Nephron progenitor cell (in vitro differentiated cells): ENCODE data around the gene WNT2.

Experiments
- DNase-seq: peaks from one replicate; pipeline ENCODE4 v3.0.0; 2021
- H3K27ac Mint-ChIP-seq: 2 replicates; pipeline ENCODE4 v1.8.0; 2021; ENCODE audit warnings: mild to moderate bottlenecking, moderate library complexity, mixed read lengths
- H3K27me3 Mint-ChIP-seq: 2 replicates; pipeline ENCODE4 v1.8.0; 2021; ENCODE audit warnings: mild to moderate bottlenecking, low read depth, mixed read lengths; ENCODE audit not compliant: poor library complexity
- H3K36me3 Mint-ChIP-seq: 2 replicates; pipeline ENCODE4 v1.8.0; 2021; ENCODE audit warnings: low read depth, mixed read lengths
- H3K4me1 Mint-ChIP-seq: 2 replicates; pipeline ENCODE4 v1.8.0; 2021; ENCODE audit warnings: mixed read lengths
- H3K4me3 Mint-ChIP-seq: 2 replicates; pipeline ENCODE4 v1.8.0; 2021; ENCODE audit warnings: mild to moderate bottlenecking, moderate library complexity, mixed read lengths
- H3K9me3 Mint-ChIP-seq: 2 replicates; pipeline ENCODE4 v1.8.0; 2021; ENCODE audit warnings: mild to moderate bottlenecking, moderate library complexity, mixed read lengths
- CTCF ChIP-seq: fragments of 200-600 bp; sonication (generic); IDR thresholded peaks from 2 replicates; pipeline ENCODE4 v1.5.0; 2021; ENCODE audit warnings: antibody characterized with exemption

The WNT2 gene

DNA sequence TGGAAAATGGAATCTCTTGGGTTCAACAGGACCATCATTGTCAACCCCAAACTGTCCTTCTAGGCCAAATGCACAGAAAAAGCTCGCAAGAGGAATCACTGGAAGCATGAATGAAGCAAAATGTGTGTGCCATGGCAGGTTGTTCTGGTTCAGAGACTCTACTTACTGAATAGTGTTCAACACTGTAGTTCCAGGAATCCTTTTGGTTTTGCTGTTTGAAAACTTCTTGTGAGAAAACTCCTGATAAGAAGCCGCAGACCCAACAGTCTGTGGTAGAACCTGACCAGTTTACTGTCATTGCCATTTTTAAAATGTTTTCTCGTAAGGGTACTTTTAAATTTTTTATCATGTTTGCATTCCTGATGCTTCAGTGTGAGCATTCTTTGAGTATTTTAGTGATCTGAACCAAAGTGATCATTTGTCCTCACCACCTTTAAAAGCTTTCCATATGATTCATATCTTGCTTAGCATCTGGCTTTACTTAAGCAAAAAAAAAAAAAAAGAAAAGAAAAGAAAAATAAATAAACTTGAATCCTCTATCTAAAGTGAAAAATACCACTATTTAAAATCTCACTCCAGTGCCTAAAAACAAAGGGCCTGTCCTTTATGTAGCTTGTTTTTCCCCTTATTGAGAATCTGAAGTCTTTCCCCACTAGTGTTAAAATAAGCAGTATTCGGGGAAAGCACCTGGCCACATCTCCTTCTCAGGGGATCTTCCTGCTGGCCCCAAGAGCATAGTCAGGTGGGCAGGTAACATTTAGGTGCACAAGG lies 92.4 kb downstream of the WNT2 start:
- DNase-seq: no peak
- peaks cover 7% of the 10 kb centered on the region for H3K36me3 Mint-ChIP-seq
- peaks cover 12% of the 10 kb centered on the region for H3K9me3 Mint-ChIP-seq
- H3K4me1 Mint-ChIP-seq: peaks cover 7% of the 10 kb centered on the region
- H3K27ac Mint-ChIP-seq: no peak overlapping the region
- H3K4me3 Mint-ChIP-seq: no peak overlapping the region
- TF ChIP-seq CTCF: no peak
- no peaks in the 10 kb centered on the region for H3K27me3 Mint-ChIP-seq

DNA sequence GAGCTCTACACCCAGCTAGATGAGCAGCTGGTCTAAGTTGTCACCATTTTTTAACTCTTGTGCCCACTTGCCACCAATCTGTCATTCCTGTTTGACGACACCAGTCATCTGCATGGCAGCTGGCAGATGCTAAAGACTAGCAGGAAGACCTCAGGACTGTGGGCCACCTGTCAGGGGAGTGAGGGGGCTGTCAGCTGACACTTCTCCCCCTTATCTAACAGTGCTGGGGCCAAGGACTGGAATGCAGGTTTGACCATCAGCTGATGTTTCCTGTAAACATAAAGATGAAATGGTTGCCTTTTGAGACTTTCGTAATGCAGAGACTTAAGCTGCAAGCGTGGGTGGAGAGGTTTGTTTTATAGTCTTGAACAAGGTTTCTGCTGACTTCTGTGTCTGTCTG lies 93.5 kb downstream of the WNT2 start:
- no peak for DNase-seq
- TF ChIP-seq CTCF: no peak
- Mint-ChIP-seq H3K27me3 (no peaks in the 10 kb centered on the region), H3K4me3 (no peak overlapping the region), H3K36me3 (peaks cover 7% of the 10 kb centered on the region), H3K4me1 (peaks cover 8% of the 10 kb centered on the region), H3K9me3 (peaks cover 3% of the 10 kb centered on the region), H3K27ac (no peak overlapping the region)

- no peak for TF ChIP-seq CTCF
- Mint-ChIP-seq H3K27me3 (no peaks in the 10 kb centered on the region), H3K4me1 (peaks cover 8% of the 10 kb centered on the region), H3K4me3 (no peak overlapping the region), H3K27ac (no peak overlapping the region), H3K9me3 (peaks cover 2% of the 10 kb centered on the region), H3K36me3 (peaks cover 17% of the 10 kb centered on the region)
- no peak for DNase-seq
Measured at GRCh38 chr7:117227091-117227490, 95.8 kb downstream of the WNT2 start.

GRCh38 chr7:117225536-117225935 lies 97.3 kb downstream of the WNT2 start:
- Mint-ChIP-seq H3K4me3 (no peak overlapping the region), H3K9me3 (no peaks in the 10 kb centered on the region), H3K36me3 (peaks cover 10% of the 10 kb centered on the region), H3K27me3 (no peaks in the 10 kb centered on the region), H3K4me1 (peaks cover 8% of the 10 kb centered on the region), H3K27ac (no peak overlapping the region)
- no peak for TF ChIP-seq CTCF
- no peak for DNase-seq
